Caki2 (cell line): ENCODE results near the gene HOXA6. TPM values are rescaled to one million over a fixed set of nuclear protein-coding genes. Genes with fewer than 3 reads are reported as not detected.
A peak's percentile ranks its signal among the peaks of the same experiment; 100 is the strongest.

Experiments used
- DNase-seq: peaks from one replicate; pipeline ENCODE4 v3.0.0-alpha.2; 2015; ENCODE audit warnings: low read depth
- in situ Hi-C: cut with HindIII; loops from 2 replicates; pipeline ENCODE4 v1.10.0; 2016; ENCODE audit warnings: low sequenced_read_pairs, low pct_unique_long_range_greater_than_20kb, mixed read lengths
- total RNA-seq: library from RNA; depleted of rRNA; stranded (reverse); fragments of >200 nt; shearing (Covaris generic); gene quantifications from 2 replicates; pipeline ENCODE4 v1.2.3, GENCODE V29; 2014; ENCODE audit warnings: low replicate concordance

The HOXA6 gene
- total RNA-seq, 1 experiment from 2014 or later = 1.2 TPM

- in situ Hi-C loops = no loop called here
- peak; percentile 91 for DNase-seq
Measured at GRCh38 chr7:27165089-27165995, 17.8 kb upstream of the HOXA6 start, which contains the start of gene HOXA9. Gene HOXA9 (minus strand): TSS chr7:27165537. CDS start chr7:27165457, 80 bp downstream.

GRCh38 chr7:27164367-27165088 is 17.0 kb upstream of the HOXA6 start:
- in situ Hi-C loops = loop anchor here (5.0 kb wide), 1 partner anchor 37 kb away; no protein-coding TSS in a partner anchor

GRCh38 chr7:27164045-27164366 is 16.4 kb upstream of the HOXA6 start:
- DNase-seq = no peak
- in situ Hi-C loops = loop anchor here (5.0 kb wide), 1 partner anchor 37 kb away; no protein-coding TSS in a partner anchor

More at GRCh38 chr7:27164367-27165088, 17.0 kb upstream of the HOXA6 start:
- peak; percentile 54 for DNase-seq

- peak; percentile 46 for DNase-seq
- in situ Hi-C loops = loop anchor here (5.0 kb wide), 1 partner anchor 36 kb away; no protein-coding TSS in a partner anchor
Measured at GRCh38 chr7:27163288-27164044, 15.9 kb upstream of the HOXA6 start.

- peak; percentile 45 for DNase-seq
- in situ Hi-C loops = loop anchor here (5.0 kb wide), 1 partner anchor 35 kb away; no protein-coding TSS in a partner anchor
Measured at GRCh38 chr7:27162561-27163287, 15.2 kb upstream of the HOXA6 start.

GRCh38 chr7:27161721-27162560 is 14.4 kb upstream of the HOXA6 start:
- in situ Hi-C loops = loop anchor here (5.0 kb wide), 1 partner anchor 35 kb away; no protein-coding TSS in a partner anchor
- DNase-seq = peak; percentile 62

GRCh38 chr7:27161214-27161720 is 13.7 kb upstream of the HOXA6 start:
- DNase-seq = no peak
- in situ Hi-C loops = loop anchor here (5.0 kb wide), 1 partner anchor 34 kb away; no protein-coding TSS in a partner anchor

GRCh38 chr7:27160546-27161213 is 13.1 kb upstream of the HOXA6 start:
- peak; percentile 84 for DNase-seq
- in situ Hi-C loops = loop anchor here (5.0 kb wide), 1 partner anchor 33 kb away; no protein-coding TSS in a partner anchor

- in situ Hi-C loops = loop anchor here (5.0 kb wide), 1 partner anchor 33 kb away; no protein-coding TSS in a partner anchor
Measured at GRCh38 chr7:27160145-27160545, 12.6 kb upstream of the HOXA6 start.

GRCh38 chr7:27159266-27160144 is 11.9 kb upstream of the HOXA6 start:
- in situ Hi-C loops = loop anchor here (5.0 kb wide), 1 partner anchor 32 kb away; no protein-coding TSS in a partner anchor
- DNase-seq = no peak

More at GRCh38 chr7:27160145-27160545, 12.6 kb upstream of the HOXA6 start:
- peak; percentile 22 for DNase-seq

- DNase-seq = no peak
- in situ Hi-C loops = no loop called here
Measured at GRCh38 chr7:27158436-27159265, 11.1 kb upstream of the HOXA6 start.

- in situ Hi-C loops = no loop called here
- no peak for DNase-seq
Measured at GRCh38 chr7:27157702-27158431, 10.3 kb upstream of the HOXA6 start.

- in situ Hi-C loops = no loop called here
- DNase-seq = no peak
Measured at GRCh38 chr7:27156916-27157701, 9.5 kb upstream of the HOXA6 start.
